Neural progenitor cell (in vitro differentiated cells): Measurements from ENCODE around the gene MPP4. TPM values are rescaled to one million over a fixed set of nuclear protein-coding genes. Genes with fewer than 3 reads are reported as not detected.

Experiments used
- DNase-seq: peaks from one replicate; pipeline ENCODE4 v3.0.0-alpha.2; 2016; ENCODE audit warnings: low spot score
- H2AFZ ChIP-seq: fragments of 200-600 bp; sonication (generic); replicated peaks from 2 replicates; pipeline ENCODE4 v1.6.1; 2016; ENCODE audit warnings: antibody characterized with exemption
- H3F3A ChIP-seq: fragments of 200-600 bp; sonication (generic); 2 replicates; pipeline ENCODE4 v1.6.1; 2016; ENCODE audit warnings: antibody characterized with exemption, low read depth
- H3K27ac ChIP-seq: fragments of 200-600 bp; sonication (generic); 2 replicates; pipeline ENCODE4 v1.5.1; 2016; ENCODE audit warnings: mild to moderate bottlenecking
- H3K27me3 ChIP-seq: fragments of 200-600 bp; sonication (generic); 2 replicates; pipeline ENCODE4 v1.6.1; 2016; ENCODE audit warnings: mild to moderate bottlenecking, moderate library complexity
- H3K36me3 ChIP-seq: fragments of 200-600 bp; sonication (generic); 2 replicates; pipeline ENCODE4 v1.5.1; 2016
- H3K4me1 ChIP-seq: fragments of 200-600 bp; sonication (generic); 2 replicates; pipeline ENCODE4 v1.6.1; 2016; ENCODE audit warnings: mixed run types
- H3K4me2 ChIP-seq: fragments of 200-600 bp; sonication (generic); 2 replicates; pipeline ENCODE4 v1.6.1; 2016
- H3K4me3 ChIP-seq: fragments of 200-600 bp; sonication (generic); 2 replicates; pipeline ENCODE4 v1.5.1; 2016
- H3K79me2 ChIP-seq: fragments of 200-600 bp; sonication (generic); 2 replicates; pipeline ENCODE4 v1.6.1; 2016; ENCODE audit warnings: low read depth
- H3K9ac ChIP-seq: fragments of 200-600 bp; sonication (generic); 2 replicates; pipeline ENCODE4 v1.6.1; 2016
- H3K9me3 ChIP-seq: fragments of 200-600 bp; sonication (generic); 2 replicates; pipeline ENCODE4 v1.5.1; 2016; ENCODE audit warnings: low read depth
- H4K20me1 ChIP-seq: fragments of 200-600 bp; sonication (generic); 2 replicates; pipeline ENCODE4 v1.6.1; 2016; ENCODE audit warnings: low read depth
- H3K27ac Mint-ChIP-seq: 3 replicates; pipeline ENCODE4 v1.8.0; 2021; ENCODE audit warnings: mixed read lengths
- H3K27me3 Mint-ChIP-seq: 2 replicates; pipeline ENCODE4 v1.8.0; 2022; ENCODE audit warnings: low read depth, mild to moderate bottlenecking, inconsistent platforms, moderate library complexity, mixed read lengths; ENCODE audit not compliant: insufficient read depth
- H3K36me3 Mint-ChIP-seq: 3 replicates; pipeline ENCODE4 v1.8.0; 2021; ENCODE audit warnings: mixed read lengths
- H3K4me1 Mint-ChIP-seq: 3 replicates; pipeline ENCODE4 v1.8.0; 2021; ENCODE audit warnings: mixed read lengths
- H3K4me3 Mint-ChIP-seq: 3 replicates; pipeline ENCODE4 v1.8.0; 2021; ENCODE audit warnings: mild to moderate bottlenecking, moderate library complexity, mixed read lengths
- H3K9me3 Mint-ChIP-seq: 3 replicates; pipeline ENCODE4 v1.8.0; 2020; ENCODE audit warnings: mixed read lengths
- EZH2 ChIP-seq: fragments of 200-600 bp; sonication (generic); IDR thresholded peaks from 2 replicates; pipeline ENCODE4 v1.6.1; 2017; ENCODE audit warnings: antibody characterized with exemption, mild to moderate bottlenecking, moderate library complexity
- EZH2phosphoT487 ChIP-seq: fragments of 200-600 bp; sonication (generic); IDR thresholded peaks from 2 replicates; pipeline ENCODE4 v1.6.1; 2017; ENCODE audit warnings: antibody characterized with exemption
- total RNA-seq: library from RNA; depleted of rRNA; stranded (reverse); fragments of >200 nt; gene quantifications from 2 replicates; pipeline ENCODE4 v1.2.3, GENCODE V29; 2015; ENCODE audit warnings: low replicate concordance
- TF ChIP-seq, protein P1 (sequence below): fragments of 200-600 bp; sonication (generic); IDR thresholded peaks from 2 replicates; pipeline ENCODE4 v1.5.1; 2017; ENCODE audit warnings: antibody characterized with exemption, mild to moderate bottlenecking

MPP4 gene
- total RNA-seq, 1 donor from 2014 or later, result not detected

GRCh38 chr2:201701646-201702045 is 3.2 kb upstream of the MPP4 start:
- peaks cover 14% of the 10 kb centered on the region for H3K36me3 Mint-ChIP-seq
- no peak overlapping the region for H3K9ac ChIP-seq
- no peaks in the 10 kb centered on the region for H3K79me2 ChIP-seq
- H3K4me2 ChIP-seq, result no peak overlapping the region
- H3K4me3 ChIP-seq, result no peak overlapping the region
- H3K27ac Mint-ChIP-seq, result no peak overlapping the region
- no peak overlapping the region for H3K27ac ChIP-seq
- H3K4me1 ChIP-seq, result peaks cover 3% of the 10 kb centered on the region
- H3K4me1 Mint-ChIP-seq, result no peaks in the 10 kb centered on the region
- H3K27me3 Mint-ChIP-seq, result no peaks in the 10 kb centered on the region
- no peaks in the 10 kb centered on the region for H3F3A ChIP-seq
- H3K27me3 ChIP-seq, result no peaks in the 10 kb centered on the region
- TF ChIP-seq EZH2, result no peak
- TF ChIP-seq, protein P1, sequence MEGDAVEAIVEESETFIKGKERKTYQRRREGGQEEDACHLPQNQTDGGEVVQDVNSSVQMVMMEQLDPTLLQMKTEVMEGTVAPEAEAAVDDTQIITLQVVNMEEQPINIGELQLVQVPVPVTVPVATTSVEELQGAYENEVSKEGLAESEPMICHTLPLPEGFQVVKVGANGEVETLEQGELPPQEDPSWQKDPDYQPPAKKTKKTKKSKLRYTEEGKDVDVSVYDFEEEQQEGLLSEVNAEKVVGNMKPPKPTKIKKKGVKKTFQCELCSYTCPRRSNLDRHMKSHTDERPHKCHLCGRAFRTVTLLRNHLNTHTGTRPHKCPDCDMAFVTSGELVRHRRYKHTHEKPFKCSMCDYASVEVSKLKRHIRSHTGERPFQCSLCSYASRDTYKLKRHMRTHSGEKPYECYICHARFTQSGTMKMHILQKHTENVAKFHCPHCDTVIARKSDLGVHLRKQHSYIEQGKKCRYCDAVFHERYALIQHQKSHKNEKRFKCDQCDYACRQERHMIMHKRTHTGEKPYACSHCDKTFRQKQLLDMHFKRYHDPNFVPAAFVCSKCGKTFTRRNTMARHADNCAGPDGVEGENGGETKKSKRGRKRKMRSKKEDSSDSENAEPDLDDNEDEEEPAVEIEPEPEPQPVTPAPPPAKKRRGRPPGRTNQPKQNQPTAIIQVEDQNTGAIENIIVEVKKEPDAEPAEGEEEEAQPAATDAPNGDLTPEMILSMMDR, result no peak
- TF ChIP-seq EZH2phosphoT487, result no peak
- H3K9me3 ChIP-seq, result no peaks in the 10 kb centered on the region
- H3K9me3 Mint-ChIP-seq, result no peaks in the 10 kb centered on the region
- no peaks in the 10 kb centered on the region for H4K20me1 ChIP-seq
- H2AFZ ChIP-seq, result no peak overlapping the region
- no peak for DNase-seq
- H3K36me3 ChIP-seq, result no peaks in the 10 kb centered on the region
- H3K4me3 Mint-ChIP-seq, result no peak overlapping the region

DNA sequence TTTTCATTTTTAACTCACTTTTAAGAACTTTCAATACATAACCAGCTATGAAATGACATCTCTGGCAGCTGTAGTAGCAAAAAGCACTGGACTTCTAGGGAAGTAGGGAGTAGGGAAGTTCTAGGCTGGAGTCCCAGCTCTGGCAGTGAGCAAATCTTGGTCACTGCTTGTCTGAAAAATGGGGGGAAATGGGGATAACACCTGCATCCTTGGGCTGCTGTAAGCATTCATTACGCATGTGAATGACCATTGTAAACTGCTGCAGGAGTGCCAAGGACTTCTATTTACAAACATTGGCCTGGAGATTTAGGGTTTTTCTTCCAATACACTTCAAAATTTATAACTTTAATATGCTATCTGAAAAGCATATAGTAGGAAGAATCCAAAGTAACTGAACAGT is 972 bp upstream of the MPP4 start:
- no peaks in the 10 kb centered on the region for H3F3A ChIP-seq
- H2AFZ ChIP-seq, result no peak overlapping the region
- no peaks in the 10 kb centered on the region for H3K9me3 ChIP-seq
- no peak overlapping the region for H3K9ac ChIP-seq
- no peaks in the 10 kb centered on the region for H3K9me3 Mint-ChIP-seq
- H3K27me3 Mint-ChIP-seq, result no peaks in the 10 kb centered on the region
- H3K4me1 Mint-ChIP-seq, result peaks cover 8% of the 10 kb centered on the region
- H3K4me3 Mint-ChIP-seq, result no peak overlapping the region
- H3K27ac ChIP-seq, result no peak overlapping the region
- no peak overlapping the region for H3K4me3 ChIP-seq
- DNase-seq, result no peak
- no peaks in the 10 kb centered on the region for H3K79me2 ChIP-seq
- H3K36me3 Mint-ChIP-seq, result peaks cover 12% of the 10 kb centered on the region
- TF ChIP-seq, protein P1, result no peak
- TF ChIP-seq EZH2phosphoT487 (no peak), EZH2 (no peak)
- H3K27me3 ChIP-seq, result no peaks in the 10 kb centered on the region
- H3K4me1 ChIP-seq, result peaks cover 3% of the 10 kb centered on the region
- no peak overlapping the region for H3K27ac Mint-ChIP-seq
- H3K36me3 ChIP-seq, result no peaks in the 10 kb centered on the region
- no peak overlapping the region for H3K4me2 ChIP-seq
- H4K20me1 ChIP-seq, result no peaks in the 10 kb centered on the region

GRCh38 chr2:201697899-201698298 is 545 bp downstream of the MPP4 start:
- no peak overlapping the region for H3K9ac ChIP-seq
- H3F3A ChIP-seq, result no peaks in the 10 kb centered on the region
- TF ChIP-seq, protein P1, result no peak
- TF ChIP-seq EZH2 (no peak), EZH2phosphoT487 (no peak)

More at GRCh38 chr2:201697899-201698298, 545 bp downstream of the MPP4 start:
- Histone ChIP-seq H3K4me2 (no peak overlapping the region), H4K20me1 (no peaks in the 10 kb centered on the region), H3K27me3 (no peaks in the 10 kb centered on the region), H3K79me2 (no peaks in the 10 kb centered on the region), H3K4me1 (peaks cover 3% of the 10 kb centered on the region), H3K27ac (no peak overlapping the region), H3K36me3 (no peaks in the 10 kb centered on the region), H3K9me3 (no peaks in the 10 kb centered on the region), H2AFZ (no peak overlapping the region), H3K4me3 (no peak overlapping the region)
- DNase-seq, result no peak
- peaks cover 10% of the 10 kb centered on the region for H3K36me3 Mint-ChIP-seq
- no peak overlapping the region for H3K4me3 Mint-ChIP-seq
- H3K4me1 Mint-ChIP-seq, result peaks cover 8% of the 10 kb centered on the region
- H3K27ac Mint-ChIP-seq, result no peak overlapping the region
- H3K27me3 Mint-ChIP-seq, result no peaks in the 10 kb centered on the region
- no peaks in the 10 kb centered on the region for H3K9me3 Mint-ChIP-seq
